ENCODE measurements around the gene TRABD2A.
A peak's percentile ranks its signal among the peaks of the same experiment; 100 is the strongest.

The TRABD2A gene

DNA sequence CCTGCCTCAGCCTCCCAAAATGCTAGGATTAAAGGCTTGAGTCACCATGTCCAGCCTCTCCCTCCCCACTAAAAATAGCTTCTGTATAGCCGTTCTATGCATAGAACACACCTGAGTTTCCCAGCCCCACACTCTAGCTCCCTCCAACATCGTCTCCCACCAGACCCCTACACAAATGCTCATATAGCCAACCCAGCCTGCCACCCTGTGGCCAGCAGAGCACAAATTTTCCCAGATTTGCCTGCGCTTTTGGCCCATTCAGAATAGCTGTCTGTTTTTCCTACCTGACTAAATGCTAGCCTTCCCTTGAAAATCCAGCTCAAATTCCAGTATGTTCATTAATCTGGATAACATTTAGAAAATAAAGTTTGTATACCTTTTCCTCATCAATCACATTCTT is 22.8 kb downstream of the TRABD2A start:
- Mint-ChIP-seq H3K9me3 (peaks cover 7 to 13% of the 10 kb centered on the region in 2 donors), H3K4me1 (peaks cover 92% of the 10 kb centered on the region), H3K4me3 (peak overlapping the region; percentile 8 to 56), H3K27me3 (no peaks in the 10 kb centered on the region), H3K27ac (no peak overlapping the region)
- ATAC-seq (no peak), DNase-seq (no peak)

DNA sequence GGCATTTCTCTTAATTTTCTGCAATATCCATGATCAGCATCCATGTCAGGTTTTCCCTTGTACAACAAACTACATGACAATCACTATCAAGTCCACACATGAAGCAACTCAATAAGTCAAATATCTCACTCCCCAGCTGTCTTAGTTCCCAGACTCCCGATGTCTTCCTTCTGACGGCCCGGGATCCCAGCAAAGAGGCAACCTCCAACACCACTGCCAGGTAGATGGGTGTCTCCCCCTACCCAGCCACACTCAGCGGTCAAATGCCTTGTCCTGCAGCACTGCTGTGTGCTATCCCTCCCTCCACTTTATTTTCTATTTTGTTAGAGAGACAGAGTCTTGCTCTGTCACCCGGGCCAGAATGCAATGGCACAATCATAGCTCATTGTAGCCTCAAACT is 23.3 kb downstream of the TRABD2A start:
- Mint-ChIP-seq H3K4me1 (peaks cover 92% of the 10 kb centered on the region), H3K4me3 (peak overlapping the region; percentile 56 to 81), H3K9me3 (peaks cover 12 to 18% of the 10 kb centered on the region in 2 donors), H3K27me3 (no peaks in the 10 kb centered on the region), H3K27ac (peak overlapping the region in 1 of 2 donors; percentile 49)
- ATAC-seq (no peak), DNase-seq (no peak)

- Mint-ChIP-seq H3K4me1 (peaks cover 92% of the 10 kb centered on the region), H3K27ac (peak overlapping the region; percentile 86 to 97), H3K27me3 (no peaks in the 10 kb centered on the region), H3K9me3 (peaks cover 19 to 26% of the 10 kb centered on the region in 2 donors), H3K4me3 (peak overlapping the region; percentile 75 to 81)
- DNase-seq = peak in 1 of 2 donors; percentile 73
- ATAC-seq = peak; percentile 89
Observed at GRCh38 chr2:84856787-84857186, 24.1 kb downstream of the TRABD2A start.

- DNase-seq = peak in 1 of 2 donors; percentile 23
- peak overlapping the region; percentile 93 to 95 for H3K27ac Mint-ChIP-seq
- H3K27me3 Mint-ChIP-seq = no peaks in the 10 kb centered on the region
- peak; percentile 29 for ATAC-seq
- H3K4me1 Mint-ChIP-seq = peaks cover 92% of the 10 kb centered on the region
- H3K4me3 Mint-ChIP-seq = peak overlapping the region; percentile 75 to 81
- peaks cover 19 to 26% of the 10 kb centered on the region in 2 donors for H3K9me3 Mint-ChIP-seq
Observed at GRCh38 chr2:84855731-84856130, 25.2 kb downstream of the TRABD2A start.

- H3K4me3 Mint-ChIP-seq = peak overlapping the region; percentile 75 to 81
- H3K4me1 Mint-ChIP-seq = peaks cover 92% of the 10 kb centered on the region
- no peak for ATAC-seq
- H3K27me3 Mint-ChIP-seq = no peaks in the 10 kb centered on the region
- H3K9me3 Mint-ChIP-seq = peaks cover 19 to 26% of the 10 kb centered on the region in 2 donors
- peak in 1 of 2 donors; percentile 12 for DNase-seq
- H3K27ac Mint-ChIP-seq = peak overlapping the region; percentile 22 to 74
Observed at GRCh38 chr2:84854850-84855249, 26.0 kb downstream of the TRABD2A start.

GRCh38 chr2:84851876-84852275 is 29.0 kb downstream of the TRABD2A start:
- DNase-seq = no peak
- Mint-ChIP-seq H3K4me1 (peaks cover 92% of the 10 kb centered on the region), H3K4me3 (peak overlapping the region; percentile 25 to 38), H3K27ac (peak overlapping the region in 1 of 2 donors; percentile 86), H3K27me3 (no peaks in the 10 kb centered on the region), H3K9me3 (peaks cover 19 to 26% of the 10 kb centered on the region in 2 donors)
- no peak for ATAC-seq

DNA sequence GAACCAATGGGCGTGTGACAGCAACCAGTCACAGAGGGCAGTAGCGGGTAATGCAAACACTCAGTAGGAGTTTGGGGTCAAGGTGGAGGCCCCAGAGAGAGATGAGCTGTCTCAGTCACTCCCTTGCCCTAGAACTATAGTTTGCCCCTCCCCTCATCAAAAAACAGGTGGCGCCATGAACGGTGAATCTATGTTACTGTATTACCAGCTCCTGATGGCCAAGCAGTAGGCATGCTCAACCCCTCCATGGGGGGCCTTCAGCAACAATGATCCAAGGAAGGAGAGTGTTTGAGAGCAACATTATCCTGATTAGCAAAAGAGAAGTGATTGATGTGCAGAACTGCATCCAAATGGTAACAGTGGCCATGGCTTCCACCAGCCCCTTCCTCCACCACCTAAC is 30.4 kb downstream of the TRABD2A start:
- DNase-seq (no peak), ATAC-seq (no peak)
- no peak overlapping the region for H3K4me3 Mint-ChIP-seq
- H3K9me3 Mint-ChIP-seq = peaks cover 19 to 26% of the 10 kb centered on the region in 2 donors
- H3K27me3 Mint-ChIP-seq = no peaks in the 10 kb centered on the region
- no peak overlapping the region for H3K27ac Mint-ChIP-seq
- peaks cover 92% of the 10 kb centered on the region for H3K4me1 Mint-ChIP-seq

GRCh38 chr2:84849271-84849952 is 31.5 kb downstream of the TRABD2A start:
- Mint-ChIP-seq H3K27me3 (no peaks in the 10 kb centered on the region), H3K9me3 (peaks cover 14 to 19% of the 10 kb centered on the region in 2 donors), H3K27ac (peak overlapping the region; percentile 70 to 91), H3K4me3 (peak overlapping the region; percentile 50 to 62), H3K4me1 (peaks cover 92% of the 10 kb centered on the region)
- DNase-seq (peak in 1 of 2 donors; percentile 60), ATAC-seq (peak; percentile 71)

DNA sequence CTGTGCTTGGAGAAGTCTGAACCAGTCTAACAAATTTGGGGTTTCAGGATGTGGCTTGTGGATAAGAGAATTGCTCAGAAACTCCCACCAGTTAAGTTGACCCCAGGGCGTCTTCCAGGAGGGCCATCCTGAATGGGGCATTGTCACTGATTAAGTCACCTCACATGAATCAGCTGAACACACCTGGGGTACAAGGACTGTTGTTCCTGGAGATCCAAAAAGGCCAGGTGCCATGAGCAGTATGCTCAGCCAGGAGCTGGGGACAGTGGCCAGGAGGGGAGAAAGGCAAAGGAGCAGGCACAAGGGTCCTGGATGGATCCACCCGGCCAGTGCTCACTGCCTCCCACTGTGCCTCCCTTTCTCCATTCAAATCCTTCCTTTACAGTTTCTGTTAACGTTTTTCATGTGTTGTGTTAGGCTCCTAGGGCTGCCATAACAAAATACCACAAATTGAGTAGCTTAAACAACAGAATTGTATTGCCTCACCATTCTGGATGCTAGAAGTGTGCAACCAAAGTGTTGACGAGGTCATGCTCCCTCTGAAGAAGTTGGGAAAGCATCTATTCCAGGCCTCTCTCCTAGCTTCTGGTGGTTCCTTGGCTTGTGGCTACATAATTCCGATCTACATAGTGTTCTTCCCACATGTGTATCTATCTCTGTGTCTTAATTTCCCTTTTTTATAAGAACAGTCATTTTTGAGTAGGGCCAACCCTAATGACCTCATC is 33.4 kb downstream of the TRABD2A start:
- DNase-seq = no peak

DNA sequence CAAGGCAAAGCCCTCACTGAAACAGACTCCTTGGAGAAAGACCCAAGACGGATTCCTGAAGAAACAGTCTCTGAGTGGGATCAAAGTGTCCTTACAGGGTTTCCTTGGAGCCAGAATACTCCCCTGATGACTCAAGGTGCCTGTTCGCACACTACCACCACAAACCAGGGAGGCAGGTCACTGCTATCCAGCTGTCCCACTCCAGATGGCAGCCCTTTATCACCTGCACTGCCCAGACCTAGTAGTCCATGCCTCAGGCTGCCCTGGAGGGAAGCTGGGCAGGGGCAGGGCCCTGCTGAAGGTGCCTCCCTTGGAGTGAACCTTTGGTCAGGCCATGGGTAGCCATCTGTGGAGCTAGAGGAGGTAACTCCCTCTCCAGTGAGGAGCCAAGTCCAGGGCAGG is 34.1 kb downstream of the TRABD2A start:
- H3K27ac Mint-ChIP-seq = peak overlapping the region; percentile 94 to 98
- no peak for DNase-seq
- H3K4me3 Mint-ChIP-seq = peak overlapping the region; percentile 80 to 82
- H3K4me1 Mint-ChIP-seq = peaks cover 97% of the 10 kb centered on the region
- H3K9me3 Mint-ChIP-seq = no peaks in the 10 kb centered on the region
- ATAC-seq = peak; percentile 25
- no peaks in the 10 kb centered on the region for H3K27me3 Mint-ChIP-seq

More for the DNA sequence above, 33.4 kb downstream of the TRABD2A start:
- no peak for ATAC-seq
- H3K9me3 Mint-ChIP-seq = peaks cover 6 to 7% of the 10 kb centered on the region in 2 donors
- peaks cover 97% of the 10 kb centered on the region for H3K4me1 Mint-ChIP-seq
- H3K27me3 Mint-ChIP-seq = no peaks in the 10 kb centered on the region
- H3K27ac Mint-ChIP-seq = peak overlapping the region; percentile 94 to 98
- H3K4me3 Mint-ChIP-seq = peak overlapping the region; percentile 80 to 82

DNA sequence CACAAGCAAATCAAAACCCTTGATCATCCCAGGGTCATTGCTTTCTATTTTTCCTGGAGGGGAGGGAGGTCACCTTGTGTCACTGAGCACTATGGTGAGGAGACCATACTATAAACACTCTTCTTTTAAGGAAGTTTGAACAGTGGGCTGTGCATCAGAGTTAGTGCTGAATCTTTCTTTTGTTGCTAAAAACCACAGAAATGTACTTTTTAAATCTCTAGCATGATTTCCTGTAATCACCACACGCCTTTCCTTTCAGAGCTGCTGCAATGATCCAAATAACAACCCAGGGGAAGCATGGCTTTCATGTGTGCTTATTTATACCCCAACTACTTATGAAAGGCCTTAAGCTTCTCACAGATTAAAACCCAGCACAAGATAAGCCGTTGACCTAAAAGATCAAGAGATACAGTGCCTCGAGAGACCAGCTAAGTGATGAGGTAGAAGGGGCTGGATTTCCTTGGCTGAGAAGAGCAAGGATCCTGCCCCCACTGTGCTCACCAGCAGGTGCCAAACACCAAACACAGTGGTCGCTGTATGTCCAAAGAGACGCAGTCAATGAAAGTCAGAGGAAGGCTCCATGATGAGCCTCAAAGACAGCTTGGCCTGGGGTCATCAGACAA is 34.7 kb downstream of the TRABD2A start:
- no peaks in the 10 kb centered on the region for H3K27me3 Mint-ChIP-seq
- ATAC-seq (peak; percentile 64), DNase-seq (peak in 1 of 2 donors; percentile 47)
- peak overlapping the region; percentile 94 to 98 for H3K27ac Mint-ChIP-seq
- peaks cover 97% of the 10 kb centered on the region for H3K4me1 Mint-ChIP-seq
- peak overlapping the region; percentile 76 to 82 for H3K4me3 Mint-ChIP-seq
- H3K9me3 Mint-ChIP-seq = no peaks in the 10 kb centered on the region

DNA sequence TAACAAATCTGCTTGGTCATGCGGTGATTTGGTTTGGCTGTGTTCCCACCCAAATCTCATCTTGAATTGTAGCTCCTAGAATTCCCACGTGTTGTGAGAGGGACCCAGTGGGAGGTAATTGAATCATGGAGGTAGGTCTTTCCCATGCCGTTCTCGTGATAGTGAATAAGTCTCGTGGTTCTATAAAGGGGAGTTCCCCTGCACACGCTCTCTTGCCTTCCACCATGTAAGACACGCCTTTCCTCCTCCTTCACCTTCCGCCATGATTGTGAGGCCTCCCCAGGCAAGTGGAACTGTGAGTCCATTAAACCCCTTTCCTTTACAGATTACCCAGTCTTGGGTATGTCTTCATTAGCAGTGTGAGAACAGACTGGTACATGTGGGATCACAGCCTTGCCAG is 36.7 kb downstream of the TRABD2A start:
- H3K4me3 Mint-ChIP-seq = peak overlapping the region; percentile 76 to 85

GRCh38 chr2:84841577-84841976 is 39.3 kb downstream of the TRABD2A start:
- peak overlapping the region; percentile 17 to 45 for H3K27ac Mint-ChIP-seq
- H3K27me3 Mint-ChIP-seq = no peaks in the 10 kb centered on the region
- DNase-seq (no peak), ATAC-seq (no peak)
- H3K4me3 Mint-ChIP-seq = peak overlapping the region; percentile 84 to 87
- peaks cover 7 to 11% of the 10 kb centered on the region in 2 donors for H3K9me3 Mint-ChIP-seq
- H3K4me1 Mint-ChIP-seq = peaks cover 89% of the 10 kb centered on the region

More for the DNA sequence above, 36.7 kb downstream of the TRABD2A start:
- peaks cover 97% of the 10 kb centered on the region for H3K4me1 Mint-ChIP-seq
- no peaks in the 10 kb centered on the region for H3K9me3 Mint-ChIP-seq
- peak in 1 of 2 donors; percentile 47 for DNase-seq
- no peaks in the 10 kb centered on the region for H3K27me3 Mint-ChIP-seq
- ATAC-seq = peak; percentile 59
- peak overlapping the region; percentile 96 for H3K27ac Mint-ChIP-seq

GRCh38 chr2:84840306-84840705 is 40.6 kb downstream of the TRABD2A start:
- no peak for DNase-seq
- H3K27ac Mint-ChIP-seq = peak overlapping the region; percentile 86 to 93
- H3K9me3 Mint-ChIP-seq = peaks cover 18 to 20% of the 10 kb centered on the region in 2 donors
- H3K4me3 Mint-ChIP-seq = peak overlapping the region; percentile 84 to 87
- no peaks in the 10 kb centered on the region for H3K27me3 Mint-ChIP-seq
- peak; percentile 14 for ATAC-seq
- H3K4me1 Mint-ChIP-seq = peaks cover 88% of the 10 kb centered on the region

GRCh38 chr2:84839851-84840250 is 41.0 kb downstream of the TRABD2A start:
- peaks cover 18 to 20% of the 10 kb centered on the region in 2 donors for H3K9me3 Mint-ChIP-seq
- ATAC-seq = no peak
- no peaks in the 10 kb centered on the region for H3K27me3 Mint-ChIP-seq
- peak overlapping the region; percentile 84 to 87 for H3K4me3 Mint-ChIP-seq
- peak overlapping the region; percentile 86 to 93 for H3K27ac Mint-ChIP-seq
- H3K4me1 Mint-ChIP-seq = peaks cover 87% of the 10 kb centered on the region
- no peak for DNase-seq
